ENCODE data around the gene OSBPL9.

The OSBPL9 gene

DNA sequence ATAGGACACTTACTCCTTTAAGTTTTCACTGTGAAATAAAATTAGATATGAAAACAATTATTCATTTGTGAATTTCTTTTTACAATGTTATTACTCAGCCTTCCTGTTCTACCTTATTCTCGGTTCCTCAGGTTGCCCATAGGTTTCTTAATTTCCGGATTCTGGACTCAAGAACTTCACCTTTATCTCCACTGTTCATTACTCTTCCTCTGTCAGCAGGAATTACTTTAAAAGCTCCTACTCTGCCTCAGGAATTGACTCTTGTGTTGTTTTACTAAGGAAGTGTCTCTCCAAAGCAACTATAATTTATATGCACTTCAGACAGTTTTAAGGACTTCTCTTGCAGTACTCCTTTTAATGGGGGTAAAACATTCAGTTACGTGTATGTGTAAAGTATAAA lies 123.8 kb downstream of the OSBPL9 start:
- no peak for DNase-seq (ENCODE audit: low read depth)

DNA sequence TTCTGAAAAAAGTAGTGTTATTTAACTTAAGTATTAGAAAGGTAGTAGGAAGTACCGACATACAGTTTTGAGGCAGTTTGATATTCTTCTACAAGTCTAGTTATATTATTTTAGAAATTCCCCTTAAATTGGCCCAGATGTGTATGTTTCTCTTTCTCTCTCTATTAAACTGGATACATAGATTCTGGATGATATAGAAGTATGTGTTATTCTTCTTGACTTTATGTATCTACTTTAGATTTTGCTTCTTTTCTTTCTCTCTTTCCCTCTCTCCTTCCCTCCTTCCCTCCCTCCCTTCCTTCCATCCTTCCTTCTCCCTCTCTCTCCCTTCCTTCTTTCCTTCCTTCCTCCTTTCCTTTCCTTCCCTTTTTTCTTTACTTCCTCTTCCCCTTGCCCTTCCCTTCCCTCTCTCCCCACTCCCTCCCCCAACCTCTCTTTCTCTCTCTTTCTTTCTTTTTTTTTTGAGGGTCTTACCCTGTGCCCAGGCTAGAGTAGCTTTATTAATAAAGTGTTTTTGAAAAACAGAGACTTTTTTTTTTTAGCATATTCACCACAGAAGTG lies 124.3 kb downstream of the OSBPL9 start:
- DNase-seq (ENCODE audit: low read depth) = no peak

DNA sequence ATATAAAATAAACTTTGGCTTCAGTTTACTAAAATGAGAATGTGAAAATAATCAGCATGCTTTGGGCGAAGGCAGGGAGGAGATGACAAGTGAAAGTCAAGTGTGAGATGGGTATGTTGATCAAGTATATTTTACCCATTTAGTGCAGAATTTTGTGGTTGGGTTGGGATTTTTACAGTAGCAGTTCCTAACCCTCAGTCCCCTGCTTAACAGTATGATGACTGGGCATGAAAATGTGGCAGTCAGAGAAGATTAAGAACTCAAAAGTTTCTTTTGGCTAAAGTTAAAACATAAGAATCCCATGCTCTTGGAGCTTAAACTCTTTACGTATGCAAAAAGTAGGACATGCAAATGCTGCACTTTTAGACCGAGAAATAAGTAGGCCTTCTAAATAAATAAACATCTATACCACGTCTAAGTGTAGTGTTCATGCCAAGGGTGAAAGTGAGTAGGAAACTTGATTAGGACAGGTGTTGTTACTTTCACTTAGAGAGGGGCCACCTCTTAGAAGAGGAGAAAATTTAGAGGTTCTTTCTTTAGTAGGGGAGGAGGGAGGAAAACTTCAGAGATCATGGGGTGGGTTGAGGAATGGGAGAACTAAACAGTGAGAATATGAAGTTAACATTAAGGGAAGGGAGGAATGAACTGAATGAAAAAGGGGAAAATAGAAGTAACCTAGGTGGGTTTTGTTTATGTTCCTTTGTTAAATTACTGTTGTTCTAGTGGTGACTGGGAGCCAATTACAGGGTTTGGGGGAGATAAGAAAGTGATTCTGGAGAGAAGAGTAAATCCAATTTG lies 127.8 kb downstream of the OSBPL9 start:
- DNase-seq (ENCODE audit: low read depth) = no peak

DNA sequence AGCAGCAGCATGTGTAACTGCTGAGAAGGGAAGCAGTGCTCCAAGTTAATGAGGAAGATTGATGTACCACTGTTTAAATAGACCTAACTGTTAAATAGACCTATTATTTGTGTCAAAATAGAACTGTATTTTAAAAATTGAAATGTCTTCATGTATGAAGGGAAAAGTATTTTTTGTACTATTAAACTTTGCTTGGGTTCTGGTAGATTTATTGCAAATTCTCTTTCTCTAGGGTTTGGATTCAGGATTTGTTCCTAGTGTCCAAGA lies 128.3 kb downstream of the OSBPL9 start:
- no peak for DNase-seq (ENCODE audit: low read depth)

DNA sequence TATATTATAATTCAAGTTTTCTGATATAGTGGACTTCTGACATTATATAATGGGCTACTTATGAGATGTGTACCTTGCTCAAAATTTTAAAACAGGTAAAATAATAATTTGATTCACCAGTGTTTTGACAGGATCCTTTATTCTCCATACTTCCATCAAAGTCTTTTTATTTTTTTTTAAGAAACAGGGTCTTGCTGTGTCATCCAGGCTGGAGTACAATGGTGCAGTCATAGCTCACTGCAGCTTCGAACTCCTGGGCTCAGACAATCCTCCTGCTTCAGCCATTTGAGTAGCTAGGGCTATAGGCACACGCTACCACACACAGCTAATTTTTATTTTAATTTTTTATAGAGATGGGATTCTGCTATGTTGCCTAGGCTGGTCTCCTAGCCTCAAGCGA lies 132.3 kb downstream of the OSBPL9 start:
- DNase-seq (ENCODE audit: low read depth) = no peak

DNA sequence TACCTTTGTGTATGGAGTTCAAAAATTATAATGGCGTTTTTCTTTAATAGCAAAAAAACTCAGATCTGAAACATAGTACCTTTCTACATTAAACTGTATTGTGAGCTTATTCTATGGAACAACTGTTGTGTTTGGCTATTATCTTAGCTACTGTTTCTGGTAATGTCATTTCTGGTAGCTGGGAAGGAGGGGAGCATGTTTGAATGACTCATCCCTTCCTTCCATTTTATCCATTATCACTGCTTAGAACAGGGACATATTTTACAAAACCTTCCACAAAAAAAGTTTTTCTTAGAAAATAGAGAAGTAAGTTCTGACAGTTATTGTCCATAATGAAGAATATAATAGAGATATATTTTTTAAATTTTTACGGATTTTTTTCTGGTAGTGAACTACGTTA lies 133.3 kb downstream of the OSBPL9 start:
- DNase-seq (ENCODE audit: low read depth) = no peak

DNA sequence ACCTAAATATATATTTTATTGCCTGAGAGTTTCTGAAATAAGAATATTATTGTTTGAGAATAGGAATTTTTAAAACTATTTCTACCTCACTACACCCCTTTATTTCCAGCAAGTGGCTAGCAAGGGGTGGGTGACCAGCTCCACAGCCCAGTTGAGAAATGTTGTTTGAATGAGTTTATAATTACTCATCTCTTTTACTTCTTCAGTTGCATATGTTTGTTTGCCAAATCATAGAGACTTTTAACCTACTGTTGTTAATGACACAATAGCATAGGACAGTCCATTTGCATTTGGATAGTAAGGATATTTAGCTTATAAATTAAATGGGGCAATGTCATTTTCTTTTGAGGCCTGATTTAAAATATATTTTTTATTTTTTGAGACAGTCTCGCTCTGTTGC lies 133.8 kb downstream of the OSBPL9 start:
- no peak for DNase-seq (ENCODE audit: low read depth)

DNA sequence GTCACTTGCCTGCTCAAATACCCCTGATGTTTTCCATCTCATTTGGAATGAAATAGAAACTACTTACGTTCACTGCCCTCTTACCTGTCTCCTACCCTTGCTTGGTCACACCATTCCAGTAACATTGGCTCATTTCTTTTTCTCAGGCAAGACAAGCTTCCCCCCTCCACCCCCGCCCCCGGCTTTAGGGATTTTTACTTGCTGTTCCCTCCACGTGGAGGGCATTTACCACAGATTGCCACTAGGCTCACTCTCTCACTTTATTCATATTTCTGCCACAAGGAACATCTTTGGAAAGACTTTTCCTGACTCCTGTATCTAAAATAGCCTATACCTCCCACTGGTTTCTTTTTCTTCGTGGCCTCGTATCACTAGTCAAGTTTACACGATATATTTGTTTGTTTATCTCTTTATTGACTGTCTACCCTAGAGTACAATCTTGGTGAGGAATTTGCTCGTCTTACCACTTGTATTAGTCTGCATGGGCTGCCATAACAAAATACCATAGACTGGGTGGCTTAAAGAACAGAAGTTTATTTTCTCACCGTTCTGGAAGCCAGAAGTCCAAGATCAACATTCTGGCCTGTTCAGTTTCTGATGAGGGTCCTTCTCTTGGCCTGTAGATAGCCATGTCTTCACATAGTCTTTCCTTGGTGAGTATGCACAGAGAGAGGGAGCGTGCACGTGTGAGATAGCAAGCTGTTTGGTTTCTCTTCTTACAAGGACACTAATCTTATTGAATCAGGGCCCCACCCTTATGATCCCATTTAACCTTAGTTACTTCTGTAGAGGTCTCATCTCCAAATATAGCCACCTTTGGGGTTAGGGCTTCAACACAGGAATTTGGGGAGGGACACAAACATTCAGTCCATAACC lies 135.4 kb downstream of the OSBPL9 start:
- DNase-seq (ENCODE audit: low read depth) = no peak

DNA sequence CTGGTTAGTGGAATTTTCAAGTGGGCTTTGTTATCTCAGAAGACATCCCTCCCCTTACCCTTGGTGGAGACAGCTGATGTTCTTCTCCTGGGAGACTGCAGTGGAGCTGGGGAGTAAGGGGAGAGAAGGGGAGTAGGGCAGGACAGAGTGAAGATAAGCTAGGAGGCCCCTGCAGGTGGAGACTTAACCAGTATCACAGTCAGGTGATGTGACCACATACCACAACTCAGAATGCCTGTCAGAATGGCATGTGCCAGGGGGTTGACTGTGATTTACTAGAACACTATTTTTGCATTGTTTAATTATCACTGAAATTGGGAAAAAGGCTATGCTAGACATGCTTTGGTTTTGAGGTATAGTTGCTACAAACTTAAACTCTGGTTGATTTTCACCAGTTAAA lies 137.1 kb downstream of the OSBPL9 start:
- DNase-seq (ENCODE audit: low read depth) = no peak

DNA sequence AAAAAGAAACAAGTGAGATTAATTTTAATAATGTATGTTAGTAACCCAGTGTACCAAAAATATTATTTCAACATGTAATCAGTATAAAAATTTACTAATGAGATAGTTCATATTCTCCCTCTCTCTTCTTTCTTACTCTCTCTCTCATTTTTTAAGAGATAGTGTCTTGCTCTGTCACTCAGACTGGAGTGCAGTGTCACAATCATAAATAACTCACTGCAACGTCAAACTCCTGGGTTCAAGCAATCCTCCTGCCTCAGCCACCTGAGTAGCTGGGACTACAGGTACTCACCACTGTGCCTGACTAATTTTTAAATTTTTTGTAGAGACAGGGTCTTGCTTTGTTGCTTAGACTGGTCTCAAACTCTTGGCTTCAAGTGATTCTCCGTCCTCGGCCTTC lies 137.8 kb downstream of the OSBPL9 start:
- no peak for DNase-seq (ENCODE audit: low read depth)

DNA sequence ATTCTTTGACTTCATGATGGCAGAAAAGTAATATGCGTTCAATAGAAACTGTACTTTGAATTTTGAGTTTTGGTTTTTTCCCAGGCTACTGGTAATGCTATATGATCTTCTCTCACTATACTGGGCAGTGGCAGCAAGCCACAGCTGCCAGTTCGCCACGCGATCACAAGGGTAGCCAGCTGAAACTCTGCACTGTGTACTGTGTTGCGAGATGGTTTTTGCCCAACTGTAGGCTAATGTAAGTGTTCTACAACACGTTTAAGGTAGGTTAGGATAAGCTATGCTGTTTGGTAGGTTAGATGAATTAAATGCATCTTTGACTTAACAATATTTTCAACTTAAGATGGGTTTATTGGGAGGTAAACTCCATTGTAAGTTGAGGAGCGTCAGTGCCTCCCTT lies 138.5 kb downstream of the OSBPL9 start:
- no peak for DNase-seq (ENCODE audit: low read depth)

DNA sequence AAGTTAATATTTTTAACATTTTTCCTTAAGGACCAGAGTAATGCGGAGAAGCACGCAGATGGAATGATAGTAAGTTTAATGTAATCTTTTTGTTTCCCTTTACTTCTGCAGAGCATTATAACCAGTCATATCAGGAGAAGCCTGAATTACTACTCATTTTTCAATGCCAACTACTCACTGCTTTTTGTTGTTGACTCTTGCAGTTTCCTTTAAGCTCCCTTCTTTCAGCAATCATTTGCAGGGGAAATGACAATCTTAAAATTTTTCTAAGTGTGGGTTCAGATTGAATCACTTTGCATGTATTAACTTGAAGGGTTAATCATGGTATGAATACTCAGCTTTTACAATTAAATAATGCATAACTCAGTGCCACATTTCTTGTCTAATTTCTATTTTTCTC lies 139.4 kb downstream of the OSBPL9 start:
- no peak for DNase-seq (ENCODE audit: low read depth)

DNA sequence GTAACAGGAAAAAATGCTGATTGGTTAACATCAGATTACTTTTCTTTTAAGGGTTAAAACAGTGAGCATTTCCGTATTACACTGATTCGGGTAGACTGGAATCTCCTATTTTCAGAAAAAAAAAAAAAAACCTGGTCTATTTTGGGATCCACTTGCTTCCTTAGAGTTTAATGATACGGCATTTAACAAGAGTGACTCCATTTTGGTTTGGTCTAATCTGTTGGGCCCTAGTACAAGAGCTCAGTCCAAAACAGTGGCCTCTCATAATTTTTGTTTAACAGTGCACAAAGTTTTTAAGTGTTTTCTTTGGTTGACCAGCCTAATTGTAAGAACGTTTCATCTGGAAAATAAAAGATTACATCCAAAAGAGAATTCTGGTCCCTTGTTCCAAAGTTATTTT lies 141.4 kb downstream of the OSBPL9 start:
- no peak for DNase-seq (ENCODE audit: low read depth)

DNA sequence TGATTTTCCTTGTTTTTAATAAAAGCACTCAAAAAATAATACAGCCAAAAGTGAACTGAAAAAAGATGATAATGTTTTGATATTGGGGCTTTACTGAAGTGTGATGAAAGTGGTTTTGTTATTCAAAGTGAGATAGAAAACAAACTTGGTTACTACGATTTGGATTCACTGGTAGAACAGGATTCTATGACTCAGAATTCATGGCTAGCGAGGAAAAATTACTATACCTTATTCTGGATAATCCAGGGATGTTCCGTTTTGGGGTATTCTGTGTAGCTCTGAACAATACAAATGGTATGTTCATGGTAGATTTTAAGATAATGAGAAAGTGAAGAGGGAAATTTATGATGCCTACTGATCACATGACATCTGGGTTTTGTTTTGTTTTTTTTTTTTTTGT lies 144.0 kb downstream of the OSBPL9 start:
- DNase-seq (ENCODE audit: low read depth) = no peak

DNA sequence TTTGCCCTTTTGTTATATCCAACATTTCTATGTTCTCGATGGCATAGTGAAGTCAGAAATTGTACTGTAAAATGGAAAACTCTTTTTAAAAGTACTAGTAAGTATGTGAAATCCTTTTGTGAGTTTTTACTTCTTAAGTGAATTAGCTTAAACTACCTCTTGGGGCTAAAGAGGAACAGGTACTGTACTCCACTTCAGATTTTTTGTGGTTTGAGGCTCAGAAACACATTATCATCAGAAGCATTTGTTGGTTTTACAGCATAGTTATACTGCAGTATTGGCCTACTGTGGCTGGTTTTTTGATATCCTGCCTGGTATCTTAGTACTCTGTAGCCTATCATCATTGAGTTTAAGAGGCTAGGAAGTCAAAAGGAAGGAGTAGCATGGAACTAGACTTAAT lies 144.5 kb downstream of the OSBPL9 start:
- DNase-seq (ENCODE audit: low read depth) = no peak

DNA sequence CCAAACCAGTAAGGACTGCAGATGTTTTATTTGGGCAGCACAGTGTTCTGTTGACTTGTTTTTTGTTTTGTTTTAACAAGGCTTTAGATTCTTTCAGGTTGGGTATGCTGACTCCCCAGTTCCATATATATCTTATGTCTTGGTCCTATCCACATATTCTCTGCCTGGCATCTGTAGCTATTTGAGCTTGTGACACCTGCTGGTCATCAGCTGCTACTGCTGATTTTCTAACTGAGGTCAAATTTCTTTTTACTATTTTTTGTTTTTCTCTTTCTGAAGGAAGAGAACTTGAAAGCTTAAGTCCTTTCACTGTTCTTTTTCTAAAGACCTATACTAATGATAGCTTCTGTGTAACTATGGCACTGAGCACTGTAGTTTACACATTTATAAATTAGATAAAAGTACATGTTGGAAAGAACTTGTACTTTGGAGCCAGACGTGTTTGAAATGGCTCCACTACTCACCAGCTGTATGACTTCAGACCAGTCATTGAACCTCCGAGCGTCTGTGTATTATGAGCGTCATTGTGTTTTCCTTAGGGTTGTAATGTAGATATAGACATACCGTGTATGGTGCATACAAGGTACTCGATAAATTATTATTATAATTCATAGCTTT lies 152.2 kb downstream of the OSBPL9 start:
- DNase-seq (ENCODE audit: low read depth) = no peak

DNA sequence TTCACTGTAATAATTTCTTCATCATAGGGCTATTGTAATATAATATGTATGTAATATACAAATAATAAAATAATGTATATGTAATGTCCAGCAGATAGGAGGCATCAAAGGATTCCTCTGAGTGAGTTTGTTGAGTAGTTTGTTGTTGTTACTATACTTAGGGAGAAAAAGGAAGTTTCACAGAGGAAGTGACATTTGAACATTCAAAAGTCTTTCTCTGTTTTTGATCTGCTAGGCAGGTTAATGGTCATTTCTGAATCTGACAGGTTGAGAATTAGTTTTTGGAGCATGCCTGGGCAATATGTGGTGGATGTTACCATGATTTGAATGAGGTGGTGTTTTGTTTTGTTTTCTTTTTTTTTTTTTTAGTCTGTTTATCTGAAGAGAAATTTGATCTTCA lies 159.5 kb downstream of the OSBPL9 start:
- no peak for DNase-seq (ENCODE audit: low read depth)

DNA sequence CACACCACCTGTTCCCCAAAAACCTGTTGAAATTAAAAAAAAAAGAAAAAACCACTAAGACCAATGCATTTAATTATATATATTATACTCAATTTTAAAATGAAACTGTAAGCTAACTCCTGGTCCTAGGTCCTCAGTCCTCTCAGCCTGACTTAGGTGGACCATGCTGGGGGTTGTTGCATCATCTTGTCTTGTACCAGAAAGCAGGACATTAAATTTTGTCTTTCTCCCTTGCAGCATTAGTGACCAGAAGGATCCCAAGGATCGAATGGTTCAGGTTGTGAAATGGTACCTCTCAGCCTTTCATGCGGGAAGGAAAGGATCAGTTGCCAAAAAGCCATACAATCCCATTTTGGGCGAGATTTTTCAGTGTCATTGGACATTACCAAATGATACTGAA lies 164.0 kb downstream of the OSBPL9 start:
- DNase-seq (ENCODE audit: low read depth) = no peak

DNA sequence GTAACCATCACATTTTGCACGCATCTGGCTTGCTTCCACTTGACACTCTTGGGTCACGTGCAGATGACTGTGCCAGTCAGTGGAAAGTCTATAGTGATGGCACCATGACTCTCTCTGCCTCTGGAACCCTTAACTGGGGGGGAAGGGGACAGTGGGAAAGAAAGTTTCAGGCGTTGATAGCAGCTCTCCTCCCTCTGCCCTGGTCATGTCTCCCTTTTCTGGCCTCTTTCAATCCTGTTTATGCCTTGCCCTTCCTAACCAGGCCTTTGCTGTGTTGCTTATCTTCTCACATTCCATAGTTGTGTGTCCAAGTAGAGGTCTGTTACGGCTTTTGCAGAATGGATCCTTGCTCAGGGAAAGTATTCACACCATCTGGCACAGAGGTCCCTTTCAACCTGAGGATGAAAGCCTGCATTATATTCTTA lies 168.1 kb downstream of the OSBPL9 start:
- no peak for DNase-seq (ENCODE audit: low read depth)

DNA sequence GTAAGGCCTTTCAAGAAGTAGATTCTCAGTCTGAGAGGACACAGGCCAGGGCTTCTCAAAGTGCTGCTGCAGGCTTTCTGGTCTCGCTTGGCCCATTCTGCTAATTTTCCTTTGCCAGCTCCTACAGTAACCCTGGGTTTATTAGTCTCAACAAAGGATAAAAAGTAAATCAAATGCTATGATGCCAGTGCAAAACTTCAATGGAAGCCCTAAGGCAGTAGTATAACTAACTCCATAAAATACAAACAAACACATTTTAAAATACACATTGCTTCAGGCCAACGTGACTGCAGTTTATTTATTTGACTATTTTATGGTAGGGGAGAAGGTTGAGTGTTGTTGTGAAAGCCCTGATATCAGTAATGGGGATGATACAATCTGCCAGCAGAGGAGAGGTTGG lies 172.0 kb downstream of the OSBPL9 start:
- DNase-seq (ENCODE audit: low read depth) = no peak

DNA sequence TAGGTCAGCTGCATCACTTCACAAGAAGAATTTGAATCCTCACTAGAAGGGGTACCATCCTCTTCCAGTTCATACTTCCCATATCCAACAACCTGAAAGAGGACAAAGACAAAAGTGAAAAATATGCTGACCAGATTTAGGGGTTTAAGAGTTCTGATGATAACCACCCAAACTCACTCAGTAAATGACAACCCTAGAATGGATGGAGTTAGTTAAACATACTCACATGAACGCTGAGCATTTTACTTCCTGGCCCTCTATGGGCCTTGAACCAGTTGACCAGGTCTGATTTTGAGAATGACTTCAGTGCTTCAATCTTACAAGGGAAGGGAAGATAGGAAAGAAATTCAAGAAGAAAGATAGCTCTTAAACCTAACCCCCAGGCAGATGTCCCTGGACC lies 172.4 kb downstream of the OSBPL9 start:
- no peak for DNase-seq (ENCODE audit: low read depth)

DNA sequence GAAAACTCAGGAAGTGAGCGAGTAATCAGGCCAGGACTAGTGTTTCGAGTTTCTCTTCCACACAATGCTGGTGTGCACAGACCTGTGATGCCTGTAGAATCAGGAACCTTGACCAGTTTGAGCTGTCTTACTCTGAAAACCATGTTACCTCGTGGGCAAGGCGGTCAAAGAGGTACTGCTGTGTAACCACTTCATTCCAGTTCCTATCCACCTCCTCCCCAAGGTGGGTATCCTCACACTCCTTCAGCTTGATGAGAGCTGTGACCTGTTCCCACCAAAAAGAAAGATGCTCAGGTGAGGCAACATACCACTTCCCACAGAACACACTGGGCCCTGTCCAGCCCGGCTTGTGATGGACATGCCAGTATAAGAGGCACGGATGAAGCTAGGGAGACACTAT lies 173.5 kb downstream of the OSBPL9 start:
- no peak for DNase-seq (ENCODE audit: low read depth)

DNA sequence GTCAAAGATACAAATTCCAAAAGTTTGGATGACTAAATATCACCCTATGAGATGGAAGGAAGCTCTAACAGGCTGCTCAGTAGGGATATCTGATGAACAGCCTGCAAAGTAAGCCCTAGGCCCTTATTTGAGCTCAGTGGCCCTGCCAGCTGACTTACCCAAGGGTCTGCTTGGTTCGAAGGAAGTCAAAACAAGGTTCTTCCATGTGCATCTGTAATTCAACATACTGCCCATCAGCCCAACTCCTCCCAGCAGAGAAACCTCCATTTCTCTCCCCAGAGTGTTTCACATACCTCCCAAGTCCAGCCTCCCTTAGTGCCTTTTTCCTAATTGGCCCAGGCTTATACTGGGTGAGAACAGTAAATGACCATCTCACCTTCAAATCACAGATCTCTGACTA lies 175.0 kb downstream of the OSBPL9 start:
- DNase-seq (ENCODE audit: low read depth) = no peak

Measured in stimulated activated CD8-positive, alpha-beta memory T cell treated with anti-CD3 and anti-CD28 coated beads, Interleukin-15, amount 100 ng/mL, for 1 hour (primary cell).